GM12878 (cell line): ENCODE measurements around the gene WDR59. TPM values are rescaled to one million over a fixed set of nuclear protein-coding genes. Genes with fewer than 3 reads are reported as not detected.

Source experiments
- ATAC-seq: fragments of 200-7000 bp; cut with Tn5 transposase; 3 replicates; pipeline ENCODE4 v1.9.1; 2020; ENCODE audit warnings: mild to moderate bottlenecking, moderate library complexity
- BruUV-seq: library from RNA; stranded (reverse); fragments of 400-500 nt; replicated peaks from 2 replicates; lab custom pipeline; 2021; lab: Mats Ljungman, UMichigan
- CTCF ChIA-PET: fragments of 300-600 bp; sonication (Branson Sonifier 250); formaldehyde crosslinking; extraction: SDS; loops from one replicate; lab custom pipeline; 2021; ENCODE audit warnings: inconsistent platforms; lab: Yijun Ruan, JAX
- POLR2A ChIA-PET: fragments of 350-600 bp; formaldehyde crosslinking; extraction: SDS; loops from one replicate; lab custom pipeline; 2021; ENCODE audit warnings: inconsistent platforms; lab: Charles Lee
- RAD21 ChIA-PET: fragments of 300-600 bp; sonication (Branson Sonifier 250); formaldehyde crosslinking; loops from one replicate; lab custom pipeline; 2023; ENCODE audit warnings: antibody characterized with exemption; ENCODE audit not compliant: unreplicated experiment; lab: Charles Lee
- SMC1A ChIA-PET: fragments of 300-600 bp; sonication (Branson Sonifier 250); formaldehyde crosslinking; loops from one replicate; lab custom pipeline; 2023; ENCODE audit not compliant: unreplicated experiment, uncharacterized antibody; lab: Charles Lee
- DNase-seq: peaks from one replicate; pipeline ENCODE4 v3.0.0-alpha.2; 2011; ENCODE audit warnings: low read depth, low spot score
- FAIRE-seq: peaks from 3 replicates; lab custom pipeline; 2011; peaks lifted over from hg19 to GRCh38; lab: Jason Lieb, UNC
- H2AFZ ChIP-seq: 2 replicates; pipeline ENCODE4 v1.6.0; 2011; ENCODE audit warnings: low read depth, low read length, control low read depth; ENCODE audit not compliant: control insufficient read depth
- H3K27ac ChIP-seq: 2 replicates; pipeline ENCODE4 v1.5.1; 2011; ENCODE audit warnings: control low read depth; ENCODE audit not compliant: control insufficient read depth, insufficient read depth
- H3K27me3 ChIP-seq, 2 experiments: replicated peaks in 1 of 2; 2 replicates each; pipeline versions ENCODE4 v1.6.0 to v1.6.1; 2011; ENCODE audit warnings: low read length in 1 of 2; ENCODE audit not compliant: control insufficient read depth in 2 of 2, insufficient read depth in 2 of 2
- H3K36me3 ChIP-seq, 2 experiments: 2 replicates each; pipeline ENCODE4 v1.5.1; 2011; ENCODE audit warnings: low read length in 1 of 2; ENCODE audit not compliant: control insufficient read depth in 2 of 2, insufficient read depth in 2 of 2
- H3K4me1 ChIP-seq: 2 replicates; pipeline ENCODE4 v1.6.1; 2011; ENCODE audit warnings: mild to moderate bottlenecking, low read length, moderate library complexity, mixed read lengths; ENCODE audit not compliant: control insufficient read depth, insufficient read depth
- H3K4me2 ChIP-seq: 2 replicates; pipeline ENCODE4 v1.6.0; 2011; ENCODE audit warnings: control low read depth; ENCODE audit not compliant: control insufficient read depth, insufficient read depth
- H3K4me3 ChIP-seq: fragments of 200-600 bp; sonication (generic); 2 replicates; pipeline ENCODE4 v1.5.1; 2016
- H3K79me2 ChIP-seq: 2 replicates; pipeline ENCODE4 v1.6.0; 2011; ENCODE audit warnings: low read length; ENCODE audit not compliant: control insufficient read depth, insufficient read depth
- H3K9ac ChIP-seq: 2 replicates; pipeline ENCODE4 v1.8.0; 2011; ENCODE audit warnings: low read length, control low read depth, mixed read lengths; ENCODE audit not compliant: control insufficient read depth, insufficient read depth
- H3K9me3 ChIP-seq: replicated peaks from 3 replicates; pipeline ENCODE4 v1.5.1; 2011; ENCODE audit warnings: mild to moderate bottlenecking, low read length; ENCODE audit not compliant: control insufficient read depth, insufficient read depth
- H4K20me1 ChIP-seq: 2 replicates; pipeline ENCODE4 v1.6.0; 2011; ENCODE audit not compliant: control insufficient read depth, insufficient read depth
- ATF7 ChIP-seq: fragments of 450-650 bp; IDR thresholded peaks from 2 replicates; pipeline ENCODE4 v1.6.1; 2016; ENCODE audit warnings: low read depth, mild to moderate bottlenecking
- IKZF2 ChIP-seq, 2 experiments: fragments of 450-650 bp; IDR thresholded peaks; 2 replicates each; pipeline ENCODE4 v1.6.1; 2017; ENCODE audit warnings: mild to moderate bottlenecking in 2 of 2, moderate library complexity in 2 of 2
- JUNB ChIP-seq: IDR thresholded peaks from 2 replicates; pipeline ENCODE4 v1.6.1; 2016; ENCODE audit warnings: antibody characterized with exemption, mild to moderate bottlenecking
- MEF2B ChIP-seq: fragments of 450-650 bp; IDR thresholded peaks from 2 replicates; pipeline ENCODE4 v1.6.1; 2018; ENCODE audit warnings: mild to moderate bottlenecking, moderate library complexity; ENCODE audit not compliant: partially characterized antibody, poor library complexity, severe bottlenecking
- RELA ChIP-seq: fragments of 450-650 bp; IDR thresholded peaks from 2 replicates; pipeline ENCODE4 v1.8.0; 2014; ENCODE audit warnings: borderline replicate concordance; ENCODE audit not compliant: partially characterized antibody
- ZBTB11 ChIP-seq: fragments of 450-650 bp; formaldehyde crosslinking; IDR thresholded peaks from 2 replicates; pipeline ENCODE4 v1.5.0; 2022; ENCODE audit warnings: mild to moderate bottlenecking, missing genetic modification characterization
- ZNF384 ChIP-seq: IDR thresholded peaks from 2 replicates; pipeline ENCODE4 v1.6.1; 2012; ENCODE audit warnings: low read depth, mild to moderate bottlenecking, low read length, improper control_type of control experiment, borderline replicate concordance
- WGBS: methylation state at CpG from one replicate; pipeline ENCODE4 v1.1.6; 2016; ENCODE audit warnings: low lambda C conversion rate; ENCODE audit not compliant: insufficient replicate concordance, insufficient coverage; ENCODE audit errors: missing lambda C conversion rate; 5-methylcytosine and 5-hydroxymethylcytosine counted together
- in situ Hi-C: fragments of 300-500 bp; cut with MboI; formaldehyde crosslinking; loops from 9 replicates; pipeline ENCODE4 v1.14.3; 2018; ENCODE audit warnings: mixed read lengths
- intact Hi-C: fragments of 100-400 bp; cut with micrococcal nuclease; formaldehyde crosslinking; loops from one replicate; pipeline ENCODE4 v1.14.2; 2022; ENCODE audit not compliant: unreplicated experiment
- polyA plus RNA-seq, 11 experiments: library from polyadenylated mRNA; depleted of rRNA in 4 of 11; unstranded in 6 of 11; stranded (reverse) in 5 of 11; fragments of >200 nt; fragmentation: Nextera tagmentation in 4 of 11; fragmentation: Illumina TruSeq in 1 of 11; extraction: Ambion mirVana in 4 of 11; extraction: Trizol in 1 of 11; gene quantifications; 1 replicate in 1 of 11; 2 replicates in 10 of 11; pipeline versions ENCODE4 v1.2.1 to v1.2.3, GENCODE V29; 2011 to 2016; ENCODE audit warnings: inconsistent platforms in 2 of 11, missing spikeins in 2 of 11, low read depth in 1 of 11
- total RNA-seq, 4 experiments: library from RNA; depleted of rRNA in 3 of 4; stranded (reverse); fragments of >200 nt in 3 of 4; fragmentation: Illumina TruSeq in 1 of 4; extraction: Trizol in 1 of 4; gene quantifications; 2 replicates each; pipeline versions ENCODE4 v1.2.1 to v1.2.3, GENCODE V29; 2013 to 2021

WDR59 gene
- total and polyA plus RNA-seq, 10 of the 15 experiments (the other 5 are each of a cell fraction or from before 2014, with no cell fraction given): 9.7 to 78.4 (median 24.5) TPM

GRCh38 chr16:75010427-75010826 is 25.5 kb upstream of the WDR59 start:
- H3K79me2 ChIP-seq: peaks cover 72% of the 10 kb centered on the region
- no peaks in the 10 kb centered on the region for H3K36me3 ChIP-seq
- no peak for DNase-seq
- H3K9ac ChIP-seq: no peak overlapping the region
- H2AFZ ChIP-seq: no peak overlapping the region
- H3K4me3 ChIP-seq: no peak overlapping the region
- ChIA-PET SMC1A (interaction anchor here (1.1 to 4.2 kb wide), 8 partner anchors 8 to 148 kb away, joined by 4 to 43 read pairs (median 10); partner anchors contain the start of gene WDR59), CTCF (interaction anchor here (0.5 to 5.9 kb wide), 9 partner anchors 7 to 148 kb away, joined by 3 to 38 read pairs (median 5); partner anchors contain the start of genes WDR59 and ZNRF1), RAD21 (interaction anchor here (1.3 to 8.1 kb wide), 3 partner anchors 8 to 99 kb away, joined by 4 to 46 read pairs (median 38); no protein-coding TSS in a partner anchor), POLR2A (interaction anchor here (0.6 to 2.7 kb wide), 3 partner anchors 8 to 20 kb away, joined by 6 to 20 read pairs (median 16); no protein-coding TSS in a partner anchor)
- peak; percentile 17 for ATAC-seq
- peaks cover 55% of the 10 kb centered on the region for H3K4me1 ChIP-seq
- no peaks in the 10 kb centered on the region for H3K27me3 ChIP-seq
- TF ChIP-seq IKZF2 (IDR thresholded peaks at IDR 0.05): 0 out of 4 replicates have a peak, but pooled peaks of 1 of the 2 experiments have one; percentile 28
- no peak for TF ChIP-seq RELA
- TF ChIP-seq MEF2B: peak; percentile 38
- TF ChIP-seq ZBTB11: no peak
- peak; percentile 41; the same call in 1 of the 2 replicates for TF ChIP-seq JUNB
- 0 out of 2 replicates have a peak, but pooled peaks have one; percentile 26 for TF ChIP-seq ATF7
- peak; percentile 48; the same call in 1 of the 2 replicates for TF ChIP-seq ZNF384
- H3K27ac ChIP-seq: peak overlapping the region; percentile 96
- intact Hi-C loops (loop anchor here (5.0 kb wide), 1 partner anchor 67 kb away; no protein-coding TSS in a partner anchor), in situ Hi-C loops (no loop called here)
- peak overlapping the region; percentile 7; the same call in 1 of the 2 replicates for H3K4me2 ChIP-seq
- H3K9me3 ChIP-seq: no peaks in the 10 kb centered on the region
- no peaks in the 10 kb centered on the region for H4K20me1 ChIP-seq
- BruUV-seq: no TSS peak
- 74% methylated on average over 3 of the region's 3 CpGs for WGBS
- no peak for FAIRE-seq
